K562 (cell line): ENCODE results near the gene SDF4. TPM values are rescaled to one million over a fixed set of nuclear protein-coding genes. Genes with fewer than 3 reads are reported as not detected.
A peak's percentile ranks its signal among the peaks of the same experiment; 100 is the strongest.

ENCODE experiments used
- ATAC-seq: fragments of 200-7000 bp; cut with Tn5 transposase; 3 replicates; pipeline ENCODE4 v1.9.1; 2020; ENCODE audit warnings: moderate library complexity
- Bru-seq: library from RNA; stranded (reverse); fragments of 400-500 nt; gene quantifications from one replicate; lab custom pipeline; 2021; lab: Mats Ljungman, UMichigan
- BruChase-seq, 2 experiments: library from RNA; stranded (reverse); fragments of 400-500 nt; gene quantifications; one replicate each; lab custom pipeline; 2021; lab: Mats Ljungman, UMichigan
- BruUV-seq: library from RNA; stranded (reverse); fragments of 400-500 nt; replicated peaks from 2 replicates; lab custom pipeline; 2021; lab: Mats Ljungman, UMichigan
- CTCF ChIA-PET: fragments of 300-600 bp; formaldehyde crosslinking; extraction: SDS; loops from one replicate; lab custom pipeline; 2021; ENCODE audit warnings: low intra/inter-chr PET ratio; lab: Yijun Ruan, JAX
- POLR2A ChIA-PET: fragments of 300-600, 350-650 bp; sonication (Branson Sonifier 250); formaldehyde crosslinking; extraction: SDS; loops from one replicate; lab custom pipeline; 2021; ENCODE audit warnings: antibody characterized with exemption, inconsistent platforms; lab: Yijun Ruan, JAX
- DNase-seq, 4 experiments: peaks; one replicate each; pipeline versions ENCODE4 v3.0.0 to v3.0.0-alpha.2; 2011 to 2018; ENCODE audit warnings: low spot score in 3 of 4, mixed read lengths in 3 of 4; ENCODE audit errors: extremely low read depth in 1 of 4
- FAIRE-seq: peaks from 2 replicates; lab custom pipeline; 2011; peaks lifted over from hg19 to GRCh38; lab: Jason Lieb, UNC
- H2AFZ ChIP-seq: 2 replicates; pipeline ENCODE4 v1.6.0; 2011; ENCODE audit warnings: low read depth, low read length, control low read depth, inconsistent platforms
- H3K27ac ChIP-seq: fragments of 200-600 bp; 3 replicates; pipeline ENCODE4 v1.8.0; 2011; ENCODE audit warnings: low read depth, mild to moderate bottlenecking, control low read depth, inconsistent platforms, low read length, moderate library complexity, mixed read lengths; ENCODE audit errors: extremely low read depth
- H3K27me3 ChIP-seq, 2 experiments: fragments of 300-600 bp in 1 of 2; 2 replicates in 1 of 2; 3 replicates in 1 of 2; pipeline versions ENCODE4 v1.6.0 to v1.8.0; 2011; ENCODE audit warnings: inconsistent platforms in 2 of 2, low read length in 2 of 2, mild to moderate bottlenecking in 1 of 2, mixed read lengths in 1 of 2, moderate library complexity in 1 of 2; ENCODE audit not compliant: control insufficient read depth in 2 of 2, insufficient read depth in 2 of 2
- H3K36me3 ChIP-seq: fragments of 300-600 bp; 3 replicates; pipeline ENCODE4 v1.8.0; 2011; ENCODE audit warnings: mild to moderate bottlenecking, low read length, inconsistent platforms; ENCODE audit not compliant: control insufficient read depth, insufficient read depth
- H3K4me1 ChIP-seq, 2 experiments: fragments of 200-600 bp in 1 of 2; replicated peaks in 1 of 2; 2 replicates in 1 of 2; 3 replicates in 1 of 2; pipeline versions ENCODE4 v1.5.1 to v1.8.0; 2011; ENCODE audit warnings: inconsistent platforms in 2 of 2, low read length in 2 of 2, mild to moderate bottlenecking in 1 of 2, mixed read lengths in 1 of 2, moderate library complexity in 1 of 2; ENCODE audit not compliant: control insufficient read depth in 2 of 2, insufficient read depth in 2 of 2
- H3K4me2 ChIP-seq: 2 replicates; pipeline ENCODE4 v1.6.1; 2011; ENCODE audit warnings: low read length, control low read depth, inconsistent platforms, mixed read lengths; ENCODE audit not compliant: insufficient read depth
- H3K4me3 ChIP-seq: fragments of 200-600 bp; sonication (generic), shearing (Covaris generic); 2 replicates; pipeline ENCODE4 v1.5.1; 2016; ENCODE audit warnings: control low read depth, inconsistent platforms
- H3K79me2 ChIP-seq: fragments of 200-600 bp; 3 replicates; pipeline ENCODE4 v1.8.0; 2011; ENCODE audit warnings: low read length, inconsistent platforms; ENCODE audit not compliant: control insufficient read depth, insufficient read depth
- H3K9ac ChIP-seq, 2 experiments: 2 replicates each; pipeline versions ENCODE4 v1.6.0 to v1.6.1; 2011; ENCODE audit warnings: low read depth in 2 of 2, low read length in 2 of 2, control low read depth in 1 of 2, inconsistent platforms in 1 of 2, mild to moderate bottlenecking in 1 of 2, mixed read lengths in 1 of 2; ENCODE audit not compliant: insufficient read depth in 1 of 2
- H3K9me1 ChIP-seq: one replicate; pipeline ENCODE4 v1.6.0; 2011; ENCODE audit warnings: inconsistent platforms, mild to moderate bottlenecking, low read length, moderate library complexity; ENCODE audit not compliant: control insufficient read depth, insufficient read depth
- H3K9me3 ChIP-seq: replicated peaks from 2 replicates; pipeline ENCODE4 v1.5.1; 2011; ENCODE audit warnings: low read depth, low read length, inconsistent platforms; ENCODE audit not compliant: control insufficient read depth, insufficient read depth
- H4K20me1 ChIP-seq: replicated peaks from 2 replicates; pipeline ENCODE4 v1.6.1; 2011; ENCODE audit warnings: low read length, inconsistent platforms, mixed read lengths; ENCODE audit not compliant: control insufficient read depth, insufficient read depth
- GTF3C2 ChIP-seq: IDR thresholded peaks from 3 replicates; pipeline ENCODE4 v1.6.1; 2011; ENCODE audit warnings: borderline replicate concordance, mild to moderate bottlenecking, moderate library complexity; ENCODE audit not compliant: insufficient read length; ENCODE audit errors: extremely low read depth
- NR1H2 ChIP-seq: sonication (generic); formaldehyde crosslinking; IDR thresholded peaks from 2 replicates; pipeline ENCODE4 v1.4.0; 2020; ENCODE audit warnings: mild to moderate bottlenecking, missing genetic modification reagents
- PRDM10 ChIP-seq: fragments of 450-650 bp; IDR thresholded peaks from 2 replicates; pipeline ENCODE4 v1.6.1; 2018; ENCODE audit not compliant: partially characterized antibody
- SRSF1 ChIP-seq: fragments of 200-400 bp; formaldehyde crosslinking; IDR thresholded peaks from 2 replicates; pipeline ENCODE4 v1.6.1; 2017; ENCODE audit warnings: mild to moderate bottlenecking, low read depth, low read length, moderate library complexity
- ZNF584 ChIP-seq: fragments of 200-800 bp; sonication (Bioruptor generic); IDR thresholded peaks from 2 replicates; pipeline ENCODE4 v1.6.1; 2016; ENCODE audit warnings: low read depth, mild to moderate bottlenecking, missing genetic modification characterization, missing compliant biosample characterization
- WGBS: fragments of 100-300 bp; shearing (Covaris generic); methylation state at CpG from one replicate; pipeline ENCODE4 v1.1.6; 2016; ENCODE audit warnings: low coverage, mixed read lengths; ENCODE audit not compliant: insufficient coverage; ENCODE audit errors: missing lambda C conversion rate; 5-methylcytosine and 5-hydroxymethylcytosine counted together
- in situ Hi-C: fragments of 300-500 bp; cut with MboI; formaldehyde crosslinking; loops from 4 replicates; pipeline ENCODE4 v1.15.0; 2018; ENCODE audit warnings: inconsistent platforms, mixed read lengths
- intact Hi-C: fragments of 100-400 bp; cut with micrococcal nuclease; formaldehyde crosslinking; loops from 2 replicates; pipeline ENCODE4 v1.14.2; 2022
- long read RNA-seq, 3 experiments: library from polyadenylated mRNA in 2 of 3; library from RNA in 1 of 3; unstranded in 2 of 3; stranded (forward) in 1 of 3; transcript quantifications; one replicate each; pipeline ENCODE4 v2.0.0, GENCODE V29; 2019 to 2022
- polyA minus RNA-seq, 3 experiments: library from RNA; depleted of rRNA, polyadenylated mRNA; stranded (reverse); fragments of >200 nt; gene quantifications; 2 replicates each; pipeline ENCODE4 v1.2.3, GENCODE V29; 2011
- polyA plus RNA-seq, 8 experiments: library from polyadenylated mRNA; depleted of rRNA in 4 of 8; stranded (reverse) in 5 of 8; unstranded in 3 of 8; fragments of >200 nt; fragmentation: Nextera tagmentation in 2 of 8; fragmentation: Illumina TruSeq in 1 of 8; extraction: Ambion mirVana in 2 of 8; extraction: Trizol in 1 of 8; gene quantifications; 2 replicates each; pipeline versions ENCODE4 v1.2.1 to v1.2.3, GENCODE V29; 2011 to 2014; ENCODE audit warnings: inconsistent platforms in 1 of 8, missing spikeins in 1 of 8
- total RNA-seq, 7 experiments: library from RNA; depleted of rRNA in 6 of 7; stranded (reverse); fragments of >200 nt in 6 of 7; fragmentation: Illumina TruSeq in 2 of 7; extraction: Trizol in 2 of 7; gene quantifications; 2 replicates each; pipeline versions ENCODE4 v1.2.1 to v1.2.3, GENCODE V29; 2011 to 2021; ENCODE audit warnings: low replicate concordance in 1 of 7

SDF4 gene
- total RNA-seq (2011; cell fraction: chromatin; rRNA removed; ENCODE audit: low replicate concordance), result 114 and 239 TPM in 2 replicates
- 360 and 385 TPM in 2 replicates for total RNA-seq (2011; cell fraction: nucleolus; rRNA removed)
- total RNA-seq (2011; cell fraction: nucleoplasm; rRNA removed), result 146 and 213 TPM in 2 replicates
- 82.6 and 118 TPM in 2 replicates for total RNA-seq (2014; rRNA removed)
- total RNA-seq (2014; rRNA removed; fragmentation: Illumina TruSeq; extraction: Trizol), result 18.1 and 30.3 TPM in 2 replicates
- total RNA-seq (2015; rRNA removed; fragmentation: Illumina TruSeq; extraction: Trizol), result 62.2 and 65.2 TPM in 2 replicates
- 152 and 160 TPM in 2 replicates for total RNA-seq (2021)
- polyA plus RNA-seq (2011; rRNA removed), result 43.8 and 77.2 TPM in 2 replicates
- 44.3 and 73.9 TPM in 2 replicates for polyA plus RNA-seq (2011; cell fraction: cytosol; rRNA removed)
- polyA plus RNA-seq (2011; cell fraction: nucleus; rRNA removed), result 122 and 161 TPM in 2 replicates
- polyA plus RNA-seq (2012), result 112 and 208 TPM in 2 replicates
- 66.0 and 88.1 TPM in 2 replicates for polyA plus RNA-seq (2014; fragmentation: Illumina TruSeq; extraction: Trizol)
- polyA plus RNA-seq (2014; fragmentation: Nextera tagmentation; extraction: Ambion mirVana), result 1 to 10 TPM in 1 of 2 experiments, under 1 TPM in 1; 0.35 to 4.9 TPM
- polyA plus RNA-seq (2014; rRNA removed), result 93.4 and 101 TPM in 2 replicates
- polyA minus RNA-seq (2011; rRNA and poly(A)+ RNA removed), result 59.1 and 63.4 TPM in 2 replicates
- 37.0 and 61.3 TPM in 2 replicates for polyA minus RNA-seq (2011; cell fraction: cytosol; rRNA and poly(A)+ RNA removed)
- polyA minus RNA-seq (2011; cell fraction: nucleus; rRNA and poly(A)+ RNA removed), result 48.9 and 83.4 TPM in 2 replicates
- Bru-seq, nascent RNA, result percentile 82 among the genes with signal in this experiment
- BruChase-seq, experiment 1, labeled RNA remaining after a 2-hour chase, result percentile 77 among the genes with signal in this experiment
- BruChase-seq, experiment 2, labeled RNA remaining after a 6-hour chase, result percentile 84 among the genes with signal in this experiment
- long read RNA-seq, experiment 1, transcript SDF4-207 (3 exons, 3,516 nt), result minor isoform, 26 of 855 reads
- long read RNA-seq, experiment 1, transcript SDF4-206 (2 exons, 2,591 nt), result minor isoform, 11 of 855 reads
- long read RNA-seq, experiment 1, transcript SDF4-201 (7 exons, 2,079 nt), result minor isoform, 10 of 855 reads
- long read RNA-seq, experiment 1, transcript SDF4-202 (7 exons, 1,956 nt), result major isoform, 441 of 855 reads
- long read RNA-seq, experiment 1, partial matches to known transcripts, result 213 of 855 reads
- long read RNA-seq, experiment 1, other reads (novel, unspliced or antisense), result 154 of 855 reads
- long read RNA-seq, experiment 2, transcript SDF4-201 (7 exons, 2,079 nt), result minor isoform, 5 of 217 reads
- long read RNA-seq, experiment 2, transcript SDF4-207 (3 exons, 3,516 nt), result minor isoform, 8 of 217 reads
- long read RNA-seq, experiment 2, transcript SDF4-202 (7 exons, 1,956 nt), result major isoform, 121 of 217 reads
- long read RNA-seq, experiment 2, transcript SDF4-206 (2 exons, 2,591 nt), result minor isoform, 10 of 217 reads
- long read RNA-seq, experiment 2, partial matches to known transcripts, result 59 of 217 reads
- long read RNA-seq, experiment 2, other reads (novel, unspliced or antisense), result 14 of 217 reads
- long read RNA-seq, experiment 3, transcript SDF4-202 (7 exons, 1,956 nt), result major isoform, 105 of 134 reads
- long read RNA-seq, experiment 3, partial matches to known transcripts, result 14 of 134 reads
- long read RNA-seq, experiment 3, other reads (novel, unspliced or antisense), result 10 of 134 reads

- H3K4me2 ChIP-seq, result peak within 1 kb of the TSS; percentile 100
- peak within 1 kb of the TSS; percentile 96 for H3K27ac ChIP-seq
- peak within 1 kb of the TSS; percentile 93 for H2AFZ ChIP-seq
- peaks cover 49% of the 10 kb centered on the region; the same call in 2 of the 3 replicates for H3K36me3 ChIP-seq
- in situ Hi-C loops (no loop called here), intact Hi-C loops (loop anchor here (5.0 kb wide), 1 partner anchor 109 kb away; no protein-coding TSS in a partner anchor)
- ATAC-seq (peak; percentile 99), DNase-seq (peak; percentile 99 to 100 (median 100)), FAIRE-seq (peak; percentile 86)
- H3K9me1 ChIP-seq, result no peaks in the 10 kb centered on the region
- peak within 1 kb of the TSS; percentile 79 for H3K4me3 ChIP-seq
- under 1% methylated on average over 78 of the region's 99 CpGs for WGBS
- H4K20me1 ChIP-seq, result no peaks in the 10 kb centered on the region
- H3K79me2 ChIP-seq, result peaks cover 79% of the 10 kb centered on the region
- H3K27me3 ChIP-seq, result no peaks in the 10 kb centered on the region
- peaks cover 9% of the 10 kb centered on the region for H3K9me3 ChIP-seq
- no TSS peak for BruUV-seq
- ChIA-PET CTCF (interaction anchor here (0.7 kb wide), 1 partner anchor 169 kb away, joined by 4 read pairs; no protein-coding TSS in a partner anchor), POLR2A (interaction anchor here (0.5 to 2.2 kb wide), 15 partner anchors 8 to 114 kb away, joined by 3 to 12 read pairs (median 4); partner anchors contain the start of gene TNFRSF4)
- H3K9ac ChIP-seq, result peak within 1 kb of the TSS; percentile 93 to 99
- peaks cover 6 to 83% of the 10 kb centered on the region in 2 experiments; a peak in 4 of 5 replicates for H3K4me1 ChIP-seq
- 0 out of 2 replicates have a peak, but pooled peaks have one; percentile 26 for TF ChIP-seq ZNF584 (CRISPR knock-in tag)
- peak; percentile 23 for TF ChIP-seq PRDM10
- TF ChIP-seq SRSF1, result no peak
- peak; percentile 93; the same call in 1 of the 2 replicates for TF ChIP-seq NR1H2 (CRISPR knock-in tag)
- TF ChIP-seq GTF3C2, result no peak
Observed at GRCh38 chr1:1231400-1232207, at the start of gene SDF4. SDF4 (minus strand) TSS chr1:1232001; CDS start chr1:1228772, 3,229 bp downstream.
